C4-2B (cell line): ENCODE data around the gene C19orf85.

Experiments
- ZFX ChIP-seq: fragments of 450-650 bp; IDR thresholded peaks from 2 replicates; pipeline ENCODE4 v1.6.1; 2017
- TF ChIP-seq, protein P1 (sequence below): fragments of 450-650 bp; conservative IDR thresholded peaks from 2 replicates; pipeline ENCODE4 v1.5.1; 2017; ENCODE audit warnings: mild to moderate bottlenecking

DNA sequence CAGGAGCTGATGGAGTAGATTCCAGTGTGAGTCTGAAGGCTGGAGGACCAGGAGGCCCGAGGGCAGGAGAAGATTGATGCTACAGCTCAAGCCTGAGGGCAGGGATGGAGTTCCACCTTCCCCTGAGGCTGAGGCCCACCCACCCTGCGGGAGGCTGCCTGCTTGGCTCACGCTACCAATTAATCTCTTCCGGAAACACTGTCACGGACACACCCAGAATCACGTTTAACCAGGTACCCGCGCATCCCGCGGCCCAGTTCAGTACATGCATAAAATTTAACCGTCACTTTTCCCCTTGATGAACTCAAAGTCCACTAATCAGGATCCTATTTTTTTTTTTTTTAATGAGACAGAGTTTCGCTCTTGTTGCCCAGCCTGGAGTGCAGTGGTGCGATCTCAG, 6.7 kb upstream of the C19orf85 start:
- TF ChIP-seq, protein P1, sequence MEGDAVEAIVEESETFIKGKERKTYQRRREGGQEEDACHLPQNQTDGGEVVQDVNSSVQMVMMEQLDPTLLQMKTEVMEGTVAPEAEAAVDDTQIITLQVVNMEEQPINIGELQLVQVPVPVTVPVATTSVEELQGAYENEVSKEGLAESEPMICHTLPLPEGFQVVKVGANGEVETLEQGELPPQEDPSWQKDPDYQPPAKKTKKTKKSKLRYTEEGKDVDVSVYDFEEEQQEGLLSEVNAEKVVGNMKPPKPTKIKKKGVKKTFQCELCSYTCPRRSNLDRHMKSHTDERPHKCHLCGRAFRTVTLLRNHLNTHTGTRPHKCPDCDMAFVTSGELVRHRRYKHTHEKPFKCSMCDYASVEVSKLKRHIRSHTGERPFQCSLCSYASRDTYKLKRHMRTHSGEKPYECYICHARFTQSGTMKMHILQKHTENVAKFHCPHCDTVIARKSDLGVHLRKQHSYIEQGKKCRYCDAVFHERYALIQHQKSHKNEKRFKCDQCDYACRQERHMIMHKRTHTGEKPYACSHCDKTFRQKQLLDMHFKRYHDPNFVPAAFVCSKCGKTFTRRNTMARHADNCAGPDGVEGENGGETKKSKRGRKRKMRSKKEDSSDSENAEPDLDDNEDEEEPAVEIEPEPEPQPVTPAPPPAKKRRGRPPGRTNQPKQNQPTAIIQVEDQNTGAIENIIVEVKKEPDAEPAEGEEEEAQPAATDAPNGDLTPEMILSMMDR = no peak
- TF ChIP-seq ZFX = no peak
